ENCODE results near the gene PES1.
A peak's percentile ranks its signal among the peaks of the same experiment; 100 is the strongest.
"Not testable (repeated sequence)": the region's sequence is repeated elsewhere in the genome, so short reads cannot be mapped to it uniquely, and the experiment has no call there.

Gene PES1

DNA sequence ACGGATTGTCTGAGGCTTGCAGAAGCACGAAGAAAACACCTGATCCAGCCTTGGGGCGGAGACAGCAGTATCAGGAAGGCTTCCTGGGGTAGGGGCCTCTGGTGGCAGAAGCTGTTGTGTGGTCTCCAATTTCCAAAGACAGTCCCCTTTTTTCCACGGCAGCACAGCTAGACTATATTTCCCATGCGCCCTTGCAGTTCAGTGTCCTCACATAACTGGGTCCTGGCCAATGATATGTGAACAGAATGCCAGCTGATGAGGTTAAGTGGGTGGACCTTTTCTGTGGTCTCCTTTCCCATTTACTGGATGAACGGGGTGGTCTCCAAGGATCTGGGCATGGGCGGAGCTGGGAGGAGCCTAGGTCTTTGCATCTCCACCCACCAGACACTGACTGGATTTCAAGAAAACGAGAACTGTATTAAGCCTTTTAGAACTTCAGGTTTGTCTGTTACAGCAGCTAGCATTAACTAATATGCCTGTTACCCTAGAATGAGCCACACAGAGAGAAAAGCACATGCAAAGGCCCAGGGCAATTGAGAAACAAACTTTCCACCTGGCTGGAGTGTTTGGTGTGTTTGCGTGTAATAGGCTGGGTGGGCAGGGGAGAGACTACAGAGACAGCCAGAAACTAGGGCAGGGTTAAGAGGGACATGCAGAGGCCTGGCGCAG, 23.4 kb downstream of the PES1 start:
- H3K4me3 ChIP-seq (ENCODE audit: low read depth, low read length), result no peak overlapping the region
- TF ChIP-seq, protein P1, sequence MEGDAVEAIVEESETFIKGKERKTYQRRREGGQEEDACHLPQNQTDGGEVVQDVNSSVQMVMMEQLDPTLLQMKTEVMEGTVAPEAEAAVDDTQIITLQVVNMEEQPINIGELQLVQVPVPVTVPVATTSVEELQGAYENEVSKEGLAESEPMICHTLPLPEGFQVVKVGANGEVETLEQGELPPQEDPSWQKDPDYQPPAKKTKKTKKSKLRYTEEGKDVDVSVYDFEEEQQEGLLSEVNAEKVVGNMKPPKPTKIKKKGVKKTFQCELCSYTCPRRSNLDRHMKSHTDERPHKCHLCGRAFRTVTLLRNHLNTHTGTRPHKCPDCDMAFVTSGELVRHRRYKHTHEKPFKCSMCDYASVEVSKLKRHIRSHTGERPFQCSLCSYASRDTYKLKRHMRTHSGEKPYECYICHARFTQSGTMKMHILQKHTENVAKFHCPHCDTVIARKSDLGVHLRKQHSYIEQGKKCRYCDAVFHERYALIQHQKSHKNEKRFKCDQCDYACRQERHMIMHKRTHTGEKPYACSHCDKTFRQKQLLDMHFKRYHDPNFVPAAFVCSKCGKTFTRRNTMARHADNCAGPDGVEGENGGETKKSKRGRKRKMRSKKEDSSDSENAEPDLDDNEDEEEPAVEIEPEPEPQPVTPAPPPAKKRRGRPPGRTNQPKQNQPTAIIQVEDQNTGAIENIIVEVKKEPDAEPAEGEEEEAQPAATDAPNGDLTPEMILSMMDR (conservative IDR thresholded peaks at IDR 0.05; ENCODE audit: low read depth, low read length), result no peak
- no peak for DNase-seq (ENCODE audit: low read depth)

- DNase-seq (ENCODE audit: low read depth); H3K4me3 ChIP-seq (ENCODE audit: low read depth, low read length): not testable (repeated sequence)
Observed at GRCh38 chr22:30567277-30567676, 24.4 kb downstream of the PES1 start.

- DNase-seq (ENCODE audit: low read depth), result no peak
- H3K4me3 ChIP-seq (ENCODE audit: low read depth, low read length), result no peak overlapping the region
- TF ChIP-seq, protein P1 (conservative IDR thresholded peaks at IDR 0.05; ENCODE audit: low read depth, low read length), result no peak
Observed at GRCh38 chr22:30566125-30566524, 25.6 kb downstream of the PES1 start.

GRCh38 chr22:30565341-30565740, 26.4 kb downstream of the PES1 start:
- TF ChIP-seq, protein P1 (conservative IDR thresholded peaks at IDR 0.05; ENCODE audit: low read depth, low read length), result no peak
- no peak overlapping the region for H3K4me3 ChIP-seq (ENCODE audit: low read depth, low read length)
- DNase-seq (ENCODE audit: low read depth), result peak; percentile 32

DNA sequence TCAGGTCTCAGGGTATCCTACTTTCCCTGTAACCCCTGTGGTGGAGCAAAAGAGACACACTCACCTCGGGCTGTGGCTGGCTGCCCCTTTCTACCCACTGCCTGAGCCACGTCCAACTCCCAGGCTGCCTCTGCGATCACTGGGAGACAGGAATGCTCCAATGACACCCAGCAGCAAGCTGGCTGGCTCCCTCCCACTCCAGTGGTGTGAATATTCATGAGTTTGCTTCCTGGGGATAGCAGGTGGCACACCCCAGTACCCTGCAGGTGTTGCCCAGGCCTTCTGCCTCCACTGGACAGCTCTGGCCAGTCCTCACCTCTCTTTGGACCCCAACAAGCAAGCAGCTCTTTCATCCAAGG, 27.0 kb downstream of the PES1 start:
- no peak overlapping the region for H3K4me3 ChIP-seq (ENCODE audit: low read depth, low read length)
- no peak for DNase-seq (ENCODE audit: low read depth)
- TF ChIP-seq, protein P1 (conservative IDR thresholded peaks at IDR 0.05; ENCODE audit: low read depth, low read length), result no peak

DNA sequence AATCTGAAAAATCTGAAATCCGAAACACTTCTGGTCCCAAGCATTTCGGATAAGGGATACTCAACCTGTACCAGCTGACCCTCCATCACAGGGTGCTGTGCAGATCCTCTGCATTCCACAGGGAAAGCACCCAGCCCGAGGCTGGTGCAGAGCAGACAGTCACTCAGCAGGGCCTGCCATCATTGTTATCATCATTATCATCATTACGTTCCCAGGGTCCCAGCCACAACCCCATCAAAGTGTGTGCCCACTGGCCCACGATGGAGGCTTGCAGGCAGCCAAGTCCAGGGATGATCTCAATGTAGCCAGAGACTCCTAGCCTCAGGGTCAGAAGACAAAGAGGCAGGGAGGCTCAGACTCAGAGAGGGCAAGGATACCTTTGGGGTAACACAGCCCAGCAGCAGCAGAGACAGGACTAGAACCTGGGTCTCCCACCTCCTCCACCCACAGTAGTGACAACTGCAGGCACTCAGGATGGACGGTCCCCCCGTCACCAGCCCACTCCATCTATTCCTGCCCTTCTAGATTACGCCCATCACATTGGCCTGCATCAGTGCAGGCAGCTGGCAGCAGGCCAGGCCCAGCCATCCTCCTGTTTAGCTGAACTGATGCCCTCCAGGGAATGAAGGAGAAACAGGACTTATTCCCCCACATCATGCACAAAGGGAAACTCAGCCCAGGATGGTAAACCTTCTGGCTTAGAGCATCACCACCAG, 27.5 kb downstream of the PES1 start:
- DNase-seq (ENCODE audit: low read depth), result no peak
- TF ChIP-seq, protein P1 (conservative IDR thresholded peaks at IDR 0.05; ENCODE audit: low read depth, low read length), result no peak

GRCh38 chr22:30562366-30562765, 29.3 kb downstream of the PES1 start:
- TF ChIP-seq, protein P1 (conservative IDR thresholded peaks at IDR 0.05; ENCODE audit: low read depth, low read length), result no peak
- no peak for DNase-seq (ENCODE audit: low read depth)
- no peak overlapping the region for H3K4me3 ChIP-seq (ENCODE audit: low read depth, low read length)

More for the DNA sequence above, 27.5 kb downstream of the PES1 start:
- no peak overlapping the region for H3K4me3 ChIP-seq (ENCODE audit: low read depth, low read length)

Measured in choroid plexus epithelial cell (primary cell).